Smooth muscle cell (in vitro differentiated cells): Measurements from ENCODE around the gene MYH9. TPM values are rescaled to one million over a fixed set of nuclear protein-coding genes. Genes with fewer than 3 reads are reported as not detected.

Experiments used
- DNase-seq: peaks from one replicate; lab custom pipeline; 2025; ENCODE audit not compliant: unreplicated experiment; lab: John Stamatoyannopoulos, UW
- H2AFZ ChIP-seq: fragments of 200-600 bp; sonication (generic); 2 replicates; pipeline ENCODE4 v1.6.0; 2016; ENCODE audit warnings: antibody characterized with exemption, low read depth, mild to moderate bottlenecking
- H3F3A ChIP-seq: fragments of 200-600 bp; sonication (generic); 2 replicates; pipeline ENCODE4 v1.6.0; 2017; ENCODE audit warnings: antibody characterized with exemption, low read depth
- H3K27ac ChIP-seq: fragments of 200-600 bp; sonication (generic); 2 replicates; pipeline ENCODE4 v1.5.1; 2016; ENCODE audit warnings: low read depth, mild to moderate bottlenecking
- H3K27me3 ChIP-seq: fragments of 200-600 bp; sonication (generic); 2 replicates; pipeline ENCODE4 v1.6.1; 2016; ENCODE audit warnings: low read depth, mild to moderate bottlenecking
- H3K36me3 ChIP-seq: fragments of 200-600 bp; sonication (generic); 2 replicates; pipeline ENCODE4 v1.5.1; 2016; ENCODE audit warnings: low read depth
- H3K4me1 ChIP-seq: fragments of 200-600 bp; sonication (generic); 2 replicates; pipeline ENCODE4 v1.5.1; 2016; ENCODE audit warnings: low read depth
- H3K4me2 ChIP-seq: fragments of 200-600 bp; sonication (generic); 2 replicates; pipeline ENCODE4 v1.6.0; 2016; ENCODE audit warnings: mild to moderate bottlenecking
- H3K4me3 ChIP-seq: fragments of 200-600 bp; sonication (generic); 2 replicates; pipeline ENCODE4 v1.5.1; 2016; ENCODE audit warnings: mild to moderate bottlenecking
- H3K79me2 ChIP-seq: fragments of 200-600 bp; sonication (generic); 2 replicates; pipeline ENCODE4 v1.6.0; 2016; ENCODE audit warnings: low read depth, mild to moderate bottlenecking
- H3K9ac ChIP-seq: fragments of 200-600 bp; sonication (generic); 2 replicates; pipeline ENCODE4 v1.6.0; 2016; ENCODE audit warnings: low read depth
- H3K9me3 ChIP-seq: fragments of 200-600 bp; sonication (generic); replicated peaks from 2 replicates; pipeline ENCODE4 v1.5.1; 2016; ENCODE audit warnings: low read depth
- H4K20me1 ChIP-seq: fragments of 200-600 bp; sonication (generic); 2 replicates; pipeline ENCODE4 v1.6.0; 2016; ENCODE audit warnings: low read depth
- WGBS: methylation state at CpG from one replicate; pipeline ENCODE4 v1.1.7; 2016; ENCODE audit warnings: low lambda C conversion rate; 5-methylcytosine and 5-hydroxymethylcytosine counted together
- polyA plus RNA-seq: library from polyadenylated mRNA; unstranded; fragments of >200 nt; fragmentation: Nextera tagmentation; extraction: Ambion mirVana; gene quantifications from 2 replicates; pipeline ENCODE4 v1.2.1, GENCODE V29; 2016
- total RNA-seq: library from RNA; depleted of rRNA; stranded (reverse); fragments of >200 nt; gene quantifications from 2 replicates; pipeline ENCODE4 v1.2.3, GENCODE V29; 2014
- TF ChIP-seq, protein P1 (sequence below): fragments of 200-600 bp; sonication (generic); IDR thresholded peaks from 2 replicates; pipeline ENCODE4 v1.5.1; 2017; ENCODE audit warnings: borderline replicate concordance, mild to moderate bottlenecking, antibody characterized with exemption; ENCODE audit not compliant: insufficient read depth, poor library complexity, severe bottlenecking

The MYH9 gene
- total and polyA plus RNA-seq, 2 experiments from 2014 or later: 350 to 361 TPM

DNA sequence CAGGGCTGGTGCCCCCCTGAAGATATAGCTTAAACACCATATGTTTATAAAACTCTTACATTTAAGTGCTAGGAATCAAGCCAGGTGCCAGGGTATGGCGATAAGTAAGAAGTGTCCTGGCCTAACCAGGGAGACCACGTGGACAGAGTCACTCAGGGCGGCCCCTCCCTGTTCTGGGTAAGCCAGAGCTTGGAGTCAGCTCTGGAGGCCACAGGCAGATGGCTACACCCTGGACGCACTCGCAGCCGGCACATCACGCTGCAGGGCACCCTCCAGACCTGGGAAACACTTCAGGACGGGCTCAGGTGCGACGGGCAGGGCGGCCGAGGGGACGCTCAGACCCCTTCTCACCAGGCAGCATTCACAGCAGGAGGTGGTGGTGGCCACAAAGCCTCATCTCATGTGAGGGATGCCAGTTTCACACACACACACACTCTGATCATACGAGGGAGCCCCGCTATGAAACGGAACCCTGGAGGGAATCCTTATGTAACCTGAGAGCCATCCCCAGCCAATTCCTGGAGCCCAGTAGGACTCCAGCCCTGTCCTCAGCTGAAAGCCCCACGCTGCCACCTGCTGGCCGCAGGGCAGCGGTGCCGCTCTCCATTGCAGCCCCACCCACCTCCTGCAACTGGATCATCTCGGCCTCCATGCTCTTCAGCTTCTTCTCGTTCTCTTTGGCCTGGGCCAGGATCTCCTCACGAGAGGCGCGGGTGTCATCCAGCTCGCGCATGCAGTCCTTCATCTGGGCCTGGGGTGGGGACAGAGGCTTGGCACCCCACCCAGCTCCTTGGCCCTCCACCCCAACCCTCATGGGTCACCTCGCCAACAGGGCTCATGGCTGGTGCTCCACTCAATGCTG is 101.4 kb downstream of the MYH9 start:
- Histone ChIP-seq H3K27ac (peak overlapping the region; percentile 19), H3K36me3 (peaks cover 41% of the 10 kb centered on the region)

DNA sequence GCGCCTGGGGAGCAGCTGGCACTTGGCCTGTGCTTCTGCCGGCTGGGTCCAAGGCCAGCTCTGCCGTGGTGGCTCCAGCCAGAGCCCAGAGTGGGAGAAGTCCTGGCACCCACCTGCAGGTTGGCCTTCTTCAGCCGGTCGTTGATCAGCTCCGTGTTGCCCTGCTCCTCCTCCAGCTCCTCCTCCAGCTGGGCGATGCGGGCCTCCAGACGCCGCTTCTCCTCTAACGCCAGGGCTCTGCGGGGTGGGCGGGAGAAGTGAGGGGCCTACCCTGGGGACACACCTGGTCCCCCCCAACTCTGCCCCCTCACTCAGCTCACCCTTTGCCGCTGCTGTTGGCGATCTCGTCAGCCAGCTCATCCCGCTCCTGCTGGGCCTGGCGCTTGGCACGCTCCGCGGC is 102.2 kb downstream of the MYH9 start:
- Histone ChIP-seq H3K4me3 (no peak overlapping the region), H3K79me2 (peaks cover 15% of the 10 kb centered on the region), H3K27ac (peak overlapping the region; percentile 19), H3K4me1 (no peaks in the 10 kb centered on the region), H2AFZ (no peak overlapping the region), H3K9me3 (no peaks in the 10 kb centered on the region), H3K9ac (no peak overlapping the region), H3F3A (peaks cover 81% of the 10 kb centered on the region), H3K27me3 (no peaks in the 10 kb centered on the region), H4K20me1 (peaks cover 95% of the 10 kb centered on the region), H3K36me3 (peaks cover 45% of the 10 kb centered on the region), H3K4me2 (no peak overlapping the region)
- TF ChIP-seq, protein P1, sequence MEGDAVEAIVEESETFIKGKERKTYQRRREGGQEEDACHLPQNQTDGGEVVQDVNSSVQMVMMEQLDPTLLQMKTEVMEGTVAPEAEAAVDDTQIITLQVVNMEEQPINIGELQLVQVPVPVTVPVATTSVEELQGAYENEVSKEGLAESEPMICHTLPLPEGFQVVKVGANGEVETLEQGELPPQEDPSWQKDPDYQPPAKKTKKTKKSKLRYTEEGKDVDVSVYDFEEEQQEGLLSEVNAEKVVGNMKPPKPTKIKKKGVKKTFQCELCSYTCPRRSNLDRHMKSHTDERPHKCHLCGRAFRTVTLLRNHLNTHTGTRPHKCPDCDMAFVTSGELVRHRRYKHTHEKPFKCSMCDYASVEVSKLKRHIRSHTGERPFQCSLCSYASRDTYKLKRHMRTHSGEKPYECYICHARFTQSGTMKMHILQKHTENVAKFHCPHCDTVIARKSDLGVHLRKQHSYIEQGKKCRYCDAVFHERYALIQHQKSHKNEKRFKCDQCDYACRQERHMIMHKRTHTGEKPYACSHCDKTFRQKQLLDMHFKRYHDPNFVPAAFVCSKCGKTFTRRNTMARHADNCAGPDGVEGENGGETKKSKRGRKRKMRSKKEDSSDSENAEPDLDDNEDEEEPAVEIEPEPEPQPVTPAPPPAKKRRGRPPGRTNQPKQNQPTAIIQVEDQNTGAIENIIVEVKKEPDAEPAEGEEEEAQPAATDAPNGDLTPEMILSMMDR: no peak
- no peak for DNase-seq
- WGBS: 98% methylated on average over 21 of the region's 21 CpGs

More for the DNA sequence above, 101.4 kb downstream of the MYH9 start:
- H3K4me3 ChIP-seq: no peak overlapping the region
- H3K27me3 ChIP-seq: no peaks in the 10 kb centered on the region
- H3F3A ChIP-seq: peaks cover 75% of the 10 kb centered on the region
- no peak overlapping the region for H3K9ac ChIP-seq
- peak; percentile 16 for DNase-seq
- no peaks in the 10 kb centered on the region for H3K9me3 ChIP-seq
- H4K20me1 ChIP-seq: peaks cover 87% of the 10 kb centered on the region
- TF ChIP-seq, protein P1: peak; percentile 82
- 82% methylated on average over 28 of the region's 28 CpGs for WGBS
- H3K79me2 ChIP-seq: peaks cover 15% of the 10 kb centered on the region
- H3K4me1 ChIP-seq: no peaks in the 10 kb centered on the region
- H2AFZ ChIP-seq: no peak overlapping the region
- H3K4me2 ChIP-seq: no peak overlapping the region

DNA sequence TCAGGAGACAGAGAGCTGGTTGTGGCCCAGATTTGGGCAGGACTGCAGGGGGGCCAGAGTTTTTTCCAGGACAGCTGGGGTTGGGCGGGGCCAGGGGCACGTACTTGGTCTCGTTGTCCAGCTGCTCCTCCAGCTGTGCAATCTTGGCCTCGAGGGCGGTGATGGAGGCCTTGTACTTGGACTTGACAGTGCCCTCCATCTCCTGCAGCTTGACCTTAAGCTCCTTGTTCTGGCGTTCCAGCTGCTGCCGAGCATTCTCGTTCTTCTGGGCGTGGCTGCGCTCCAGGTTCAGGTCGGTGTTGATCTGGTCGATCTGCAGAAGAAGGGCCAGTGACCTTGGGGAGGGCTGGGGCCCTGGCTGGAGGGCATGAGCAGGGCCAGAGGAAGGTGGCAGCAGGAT is 102.8 kb downstream of the MYH9 start:
- Histone ChIP-seq H4K20me1 (peaks cover 100% of the 10 kb centered on the region), H3K79me2 (peaks cover 15% of the 10 kb centered on the region), H3K9ac (no peak overlapping the region), H2AFZ (no peak overlapping the region), H3K4me1 (no peaks in the 10 kb centered on the region), H3K36me3 (peaks cover 45% of the 10 kb centered on the region), H3K27ac (no peak overlapping the region), H3K4me2 (no peak overlapping the region), H3K9me3 (no peaks in the 10 kb centered on the region), H3K4me3 (no peak overlapping the region), H3F3A (peaks cover 86% of the 10 kb centered on the region), H3K27me3 (no peaks in the 10 kb centered on the region)
- over 99% methylated on average over 12 of the region's 12 CpGs for WGBS
- no peak for DNase-seq
- TF ChIP-seq, protein P1: no peak
